ENCODE results near the gene GC.
A peak's percentile ranks its signal among the peaks of the same experiment; 100 is the strongest.

The GC gene

DNA sequence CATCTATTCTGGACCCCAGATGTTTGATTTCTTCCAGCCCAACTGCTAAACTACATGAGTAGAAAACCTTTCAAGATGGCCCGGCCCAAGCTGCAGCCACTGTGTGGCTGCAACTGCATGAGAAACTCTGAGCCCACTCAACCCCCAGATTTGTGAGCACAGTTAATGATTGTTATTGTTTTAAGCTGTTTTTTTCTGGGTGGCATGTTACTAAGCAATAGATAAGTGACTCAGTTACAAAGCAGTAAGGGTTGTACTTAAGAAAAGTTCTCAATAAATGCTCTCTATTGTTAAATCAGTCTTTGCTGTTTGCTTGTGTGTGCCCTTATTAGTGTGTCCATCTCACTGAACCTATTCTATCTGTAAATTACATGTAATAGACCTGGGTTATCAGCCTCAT lies 51.8 kb downstream of the GC start:
- Mint-ChIP-seq H3K27me3 (ENCODE audit: low read depth, poor library complexity) (peaks cover 6% of the 10 kb centered on the region), H3K4me1 (no peaks in the 10 kb centered on the region), H3K4me3 (no peak overlapping the region), H3K9me3 (peaks cover 12% of the 10 kb centered on the region), H3K27ac (no peak overlapping the region), H3K36me3 (ENCODE audit: low read depth) (no peaks in the 10 kb centered on the region)
- TF ChIP-seq, protein P1, sequence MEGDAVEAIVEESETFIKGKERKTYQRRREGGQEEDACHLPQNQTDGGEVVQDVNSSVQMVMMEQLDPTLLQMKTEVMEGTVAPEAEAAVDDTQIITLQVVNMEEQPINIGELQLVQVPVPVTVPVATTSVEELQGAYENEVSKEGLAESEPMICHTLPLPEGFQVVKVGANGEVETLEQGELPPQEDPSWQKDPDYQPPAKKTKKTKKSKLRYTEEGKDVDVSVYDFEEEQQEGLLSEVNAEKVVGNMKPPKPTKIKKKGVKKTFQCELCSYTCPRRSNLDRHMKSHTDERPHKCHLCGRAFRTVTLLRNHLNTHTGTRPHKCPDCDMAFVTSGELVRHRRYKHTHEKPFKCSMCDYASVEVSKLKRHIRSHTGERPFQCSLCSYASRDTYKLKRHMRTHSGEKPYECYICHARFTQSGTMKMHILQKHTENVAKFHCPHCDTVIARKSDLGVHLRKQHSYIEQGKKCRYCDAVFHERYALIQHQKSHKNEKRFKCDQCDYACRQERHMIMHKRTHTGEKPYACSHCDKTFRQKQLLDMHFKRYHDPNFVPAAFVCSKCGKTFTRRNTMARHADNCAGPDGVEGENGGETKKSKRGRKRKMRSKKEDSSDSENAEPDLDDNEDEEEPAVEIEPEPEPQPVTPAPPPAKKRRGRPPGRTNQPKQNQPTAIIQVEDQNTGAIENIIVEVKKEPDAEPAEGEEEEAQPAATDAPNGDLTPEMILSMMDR (IDR thresholded peaks at IDR 0.05), result no peak
- DNase-seq, result no peak

GRCh38 chr4:71729856-71730255 lies 54.0 kb downstream of the GC start:
- no peaks in the 10 kb centered on the region for H3K9me3 Mint-ChIP-seq
- no peak overlapping the region for H3K4me3 Mint-ChIP-seq
- TF ChIP-seq, protein P1 (IDR thresholded peaks at IDR 0.05), result no peak
- no peaks in the 10 kb centered on the region for H3K4me1 Mint-ChIP-seq
- no peak overlapping the region for H3K27ac Mint-ChIP-seq
- H3K36me3 Mint-ChIP-seq (ENCODE audit: low read depth), result no peaks in the 10 kb centered on the region
- H3K27me3 Mint-ChIP-seq (ENCODE audit: low read depth, poor library complexity), result peaks cover 3% of the 10 kb centered on the region
- no peak for DNase-seq

- no peak overlapping the region for H3K27ac Mint-ChIP-seq
- no peaks in the 10 kb centered on the region for H3K4me1 Mint-ChIP-seq
- TF ChIP-seq, protein P1 (IDR thresholded peaks at IDR 0.05), result peak; percentile 69
- DNase-seq, result no peak
- peaks cover 9% of the 10 kb centered on the region for H3K9me3 Mint-ChIP-seq
- H3K27me3 Mint-ChIP-seq (ENCODE audit: low read depth, poor library complexity), result peaks cover 3% of the 10 kb centered on the region
- H3K36me3 Mint-ChIP-seq (ENCODE audit: low read depth), result no peaks in the 10 kb centered on the region
- no peak overlapping the region for H3K4me3 Mint-ChIP-seq
Observed at GRCh38 chr4:71713611-71714203, 70.2 kb downstream of the GC start.

GRCh38 chr4:71711985-71712348 lies 71.9 kb downstream of the GC start:
- Mint-ChIP-seq H3K27me3 (ENCODE audit: low read depth, poor library complexity) (peaks cover 3% of the 10 kb centered on the region), H3K4me3 (no peak overlapping the region), H3K9me3 (peaks cover under 1% of the 10 kb centered on the region), H3K36me3 (ENCODE audit: low read depth) (no peaks in the 10 kb centered on the region), H3K27ac (no peak overlapping the region), H3K4me1 (no peaks in the 10 kb centered on the region)
- TF ChIP-seq, protein P1 (IDR thresholded peaks at IDR 0.05), result no peak
- no peak for DNase-seq

GRCh38 chr4:71711044-71711984 lies 72.6 kb downstream of the GC start:
- Mint-ChIP-seq H3K27ac (no peak overlapping the region), H3K27me3 (ENCODE audit: low read depth, poor library complexity) (peaks cover 3% of the 10 kb centered on the region), H3K4me3 (no peak overlapping the region), H3K4me1 (no peaks in the 10 kb centered on the region), H3K9me3 (no peaks in the 10 kb centered on the region), H3K36me3 (ENCODE audit: low read depth) (no peaks in the 10 kb centered on the region)
- TF ChIP-seq, protein P1 (IDR thresholded peaks at IDR 0.05), result no peak
- no peak for DNase-seq
